Activated CD8-positive, alpha-beta memory T cell treated with anti-CD3 and anti-CD28 coated beads, Interleukin-2, amount 50 U/mL, for 4 hours (primary cell): ENCODE data around the gene LAMP1.
"Not testable (repeated sequence)": the region's sequence is repeated elsewhere in the genome, so short reads cannot be mapped to it uniquely, and the experiment has no call there.

Source experiments
- DNase-seq: peaks from one replicate; pipeline ENCODE4 v3.0.0-alpha.2; 2020

LAMP1 gene, protein sequence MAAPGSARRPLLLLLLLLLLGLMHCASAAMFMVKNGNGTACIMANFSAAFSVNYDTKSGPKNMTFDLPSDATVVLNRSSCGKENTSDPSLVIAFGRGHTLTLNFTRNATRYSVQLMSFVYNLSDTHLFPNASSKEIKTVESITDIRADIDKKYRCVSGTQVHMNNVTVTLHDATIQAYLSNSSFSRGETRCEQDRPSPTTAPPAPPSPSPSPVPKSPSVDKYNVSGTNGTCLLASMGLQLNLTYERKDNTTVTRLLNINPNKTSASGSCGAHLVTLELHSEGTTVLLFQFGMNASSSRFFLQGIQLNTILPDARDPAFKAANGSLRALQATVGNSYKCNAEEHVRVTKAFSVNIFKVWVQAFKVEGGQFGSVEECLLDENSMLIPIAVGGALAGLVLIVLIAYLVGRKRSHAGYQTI

DNA sequence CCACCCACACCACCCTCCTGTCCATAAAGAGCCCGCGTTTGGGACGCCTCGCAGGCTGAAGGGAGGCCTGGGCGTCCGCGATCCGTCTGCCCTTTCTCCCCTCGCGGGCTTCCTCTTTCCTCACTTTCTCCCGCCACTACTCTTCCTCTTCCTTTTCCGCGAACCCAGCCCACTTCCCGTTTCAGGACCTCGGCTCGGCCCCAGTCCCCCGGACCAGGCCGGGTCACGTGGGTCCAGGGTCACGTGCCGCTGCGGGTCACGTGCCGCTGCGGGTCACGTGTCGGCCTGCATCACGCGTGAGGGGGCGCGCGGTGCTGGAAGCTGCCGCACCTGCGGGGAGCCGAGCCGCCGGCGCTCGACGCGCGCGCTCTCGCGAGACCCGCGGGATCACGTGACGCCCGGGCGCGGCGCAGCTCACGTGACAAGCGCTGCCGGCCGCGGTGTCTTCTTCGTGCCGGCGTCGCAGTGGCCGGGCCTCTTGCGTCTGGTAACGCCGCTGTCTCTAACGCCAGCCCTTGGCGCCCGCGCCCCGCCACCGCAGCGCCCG lies at the start of gene LAMP1:
LAMP1 (plus strand) TSS at position 417 of the 547 bp plus-strand sequence. CDS start 196 bp downstream, outside the sequence.
- DNase-seq, result peak; percentile 99

DNA sequence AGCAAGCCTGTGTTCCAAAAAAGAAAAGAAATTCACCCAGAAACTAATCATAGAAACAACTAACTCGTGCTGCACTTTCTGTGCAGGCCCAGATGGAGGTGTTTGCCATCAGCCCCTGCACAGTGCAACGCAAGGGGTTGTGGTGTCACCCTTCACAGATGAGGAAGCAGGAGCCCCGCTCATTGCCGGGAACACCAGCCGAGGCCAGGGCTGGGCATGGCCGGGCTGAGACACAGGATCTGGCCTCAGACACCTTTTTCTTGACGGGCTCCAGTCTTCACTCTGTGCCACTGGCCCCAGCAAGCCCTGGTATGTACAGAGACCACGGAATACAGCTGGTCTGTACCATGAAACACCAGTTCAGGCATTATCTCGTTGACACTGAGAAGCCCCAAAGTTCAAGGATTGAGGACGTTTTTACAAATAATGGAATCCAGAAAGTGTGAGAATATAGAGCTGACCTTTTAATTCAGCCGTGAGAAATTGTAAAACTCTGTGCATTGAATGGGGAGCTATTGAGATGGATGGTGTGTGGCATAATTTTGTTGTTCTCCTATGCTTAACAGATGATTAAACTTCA lies 44.4 kb upstream of the LAMP1 start:
- no peak for DNase-seq

DNA sequence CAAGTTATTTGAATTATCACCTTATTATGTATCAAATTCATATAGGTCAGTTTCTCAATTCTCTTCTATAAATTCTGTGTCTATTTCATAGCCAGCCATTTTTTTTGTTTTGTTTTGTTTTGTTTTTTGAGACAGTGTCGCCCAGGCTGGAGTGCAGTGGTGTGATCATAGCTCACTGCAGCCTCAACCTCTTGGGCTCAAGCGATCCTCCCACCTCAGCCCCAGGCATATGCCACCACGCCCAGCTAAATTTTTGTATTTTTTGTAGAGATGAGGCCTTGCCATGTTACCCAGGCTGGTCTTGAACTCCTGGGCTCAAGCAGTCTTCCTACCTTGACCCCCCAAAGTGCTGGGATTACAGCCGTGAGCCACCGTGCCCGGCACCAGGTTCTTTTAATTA lies 39.1 kb upstream of the LAMP1 start:
- DNase-seq, result not testable (repeated sequence)

DNA sequence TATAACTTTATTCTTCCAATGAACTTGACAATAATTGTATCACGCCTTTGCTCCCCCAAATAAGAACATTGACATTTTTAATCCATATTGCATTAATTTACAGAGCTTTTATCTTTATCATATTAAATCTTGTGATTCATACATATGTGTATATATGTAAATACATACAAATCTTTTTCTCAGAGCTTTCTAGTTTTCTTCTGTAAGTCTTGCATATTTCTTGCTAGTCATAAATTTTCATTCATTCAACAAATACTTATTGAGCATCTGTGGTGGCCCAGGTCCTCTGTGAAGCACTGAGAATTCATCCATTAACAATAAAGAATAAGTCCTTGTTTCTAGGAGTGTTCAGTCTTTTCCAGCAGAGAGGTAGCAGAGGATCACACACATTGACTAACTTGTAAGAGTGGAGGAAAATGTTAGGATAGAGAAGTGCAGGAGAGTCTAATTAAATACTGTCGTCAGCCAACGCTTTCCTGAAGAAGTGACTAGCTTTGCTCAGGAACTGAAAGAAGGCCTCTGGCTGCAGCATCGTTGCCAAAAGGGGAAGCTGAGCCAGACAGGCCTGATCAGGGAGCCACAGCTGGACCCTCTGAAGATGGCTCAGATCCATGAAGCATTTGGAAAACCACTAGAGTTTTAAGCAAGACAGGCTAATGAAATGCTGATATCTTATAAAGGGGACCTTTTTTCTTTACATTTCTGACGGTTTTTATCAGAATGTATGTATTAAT lies 38.6 kb upstream of the LAMP1 start:
- DNase-seq, result no peak

DNA sequence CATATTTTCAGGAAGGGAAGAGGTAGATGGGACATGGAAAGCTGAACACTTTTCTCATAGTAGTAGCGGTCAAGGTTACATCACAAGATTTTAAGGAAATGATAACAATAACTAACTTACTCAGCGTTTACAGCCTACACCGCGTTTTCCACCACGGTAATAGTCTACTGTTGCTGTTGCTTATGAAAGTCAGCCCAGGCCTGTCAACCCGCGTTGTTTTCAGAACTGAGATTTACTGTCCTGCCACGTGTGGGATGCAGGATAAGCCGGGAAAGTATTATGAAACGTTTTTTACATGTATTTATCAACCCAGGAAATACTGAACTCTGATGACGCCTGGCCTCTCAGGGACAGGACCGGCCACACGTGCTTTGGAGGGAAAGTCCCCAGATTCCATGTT lies 36.0 kb upstream of the LAMP1 start:
- no peak for DNase-seq

DNA sequence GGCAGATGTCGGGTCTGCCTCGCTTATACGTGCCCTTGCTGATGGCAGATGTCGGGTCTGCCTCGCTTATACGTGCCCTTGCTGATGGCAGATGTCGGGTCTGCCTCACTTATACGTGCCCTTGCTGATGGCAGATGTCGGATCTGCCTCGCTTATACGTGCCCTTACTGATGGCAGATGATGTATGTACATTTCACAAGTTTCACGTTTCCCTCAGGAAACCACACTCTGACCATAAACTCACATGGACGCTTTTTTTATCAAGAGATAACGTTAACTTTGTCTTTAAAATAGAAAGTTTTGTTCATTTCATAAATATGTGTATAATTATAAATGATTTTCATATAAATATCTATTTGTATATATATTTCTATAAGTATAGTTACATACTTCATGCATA lies 34.0 kb upstream of the LAMP1 start:
- DNase-seq, result not testable (repeated sequence)

DNA sequence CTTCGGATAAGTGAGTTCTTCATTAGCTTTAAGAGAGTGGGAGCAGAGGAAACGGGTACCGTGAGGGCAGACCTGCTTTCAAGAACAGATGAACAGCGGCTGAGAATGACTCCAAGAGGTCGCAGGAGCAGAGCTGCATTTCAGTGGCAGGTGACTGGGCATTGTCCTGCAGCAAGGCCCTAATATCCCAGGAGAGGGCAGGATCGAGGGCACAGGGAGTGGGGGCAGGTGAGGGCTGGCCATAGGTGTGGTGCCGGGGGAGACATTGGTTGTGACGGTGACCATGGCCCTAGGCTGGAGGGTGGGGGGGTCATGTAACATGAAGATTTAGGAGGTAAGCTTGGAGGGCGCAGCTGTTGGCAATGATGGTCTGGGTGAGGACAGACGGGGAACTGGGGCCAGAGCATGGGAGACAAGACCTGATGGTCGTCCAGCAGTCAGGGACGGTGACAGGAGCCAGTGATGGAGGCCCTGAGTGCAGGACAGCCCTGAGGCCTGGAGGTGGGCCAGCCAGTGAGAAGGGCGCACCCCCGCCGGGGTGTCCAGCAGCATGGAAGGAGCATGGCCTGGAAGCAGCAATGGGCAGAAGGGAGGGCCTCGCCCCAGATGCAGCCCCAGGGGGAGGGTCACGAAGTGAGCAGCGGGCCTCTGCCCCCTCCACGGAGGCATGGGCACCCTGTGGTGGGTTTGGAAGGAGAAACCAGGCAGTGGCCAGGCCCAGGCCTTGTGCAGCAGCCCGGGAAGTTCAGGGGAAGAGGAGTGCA lies 29.2 kb upstream of the LAMP1 start:
- DNase-seq, result no peak

DNA sequence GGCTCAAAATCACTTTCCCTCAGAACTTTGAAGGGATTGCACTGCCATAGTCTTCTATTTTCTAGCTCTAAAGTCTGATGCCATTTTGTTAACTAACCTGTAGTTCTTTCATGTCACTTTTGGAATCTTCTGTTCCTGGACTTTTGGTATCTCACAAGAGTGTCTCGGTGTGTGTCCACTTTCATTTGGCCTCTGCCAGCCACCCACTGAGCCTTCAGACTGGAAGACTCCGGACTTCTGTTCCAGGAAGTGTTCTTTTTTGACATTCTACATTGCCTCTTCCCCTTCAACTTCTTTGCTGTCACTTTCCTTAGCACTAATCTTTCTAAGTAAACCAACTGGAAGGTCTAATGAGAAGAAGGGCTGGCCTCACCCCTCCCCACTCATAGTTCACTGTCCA lies 25.0 kb upstream of the LAMP1 start:
- no peak for DNase-seq

DNA sequence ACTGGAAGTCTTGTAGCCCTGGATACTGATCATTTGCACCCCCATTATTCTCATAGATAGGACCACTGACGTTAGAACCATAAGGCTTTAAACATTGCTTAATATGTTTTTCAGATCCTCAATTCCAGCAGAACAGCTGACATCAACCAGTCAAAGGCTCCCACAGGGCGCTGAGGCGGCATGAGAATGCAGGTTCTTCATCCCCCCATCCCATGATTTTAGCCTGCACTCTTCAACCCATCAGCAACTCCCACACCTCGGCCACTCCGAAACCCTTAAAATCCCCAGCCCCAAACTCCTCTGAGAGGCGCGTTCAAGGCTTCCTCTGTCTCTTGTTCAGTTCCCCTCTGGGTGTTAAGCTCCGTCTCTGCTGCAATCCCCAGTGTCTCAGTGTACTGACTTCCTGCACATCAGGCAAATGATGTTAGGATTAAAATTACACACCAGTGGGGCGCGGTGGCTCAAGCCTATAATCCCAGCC lies 24.3 kb upstream of the LAMP1 start:
- no peak for DNase-seq

DNA sequence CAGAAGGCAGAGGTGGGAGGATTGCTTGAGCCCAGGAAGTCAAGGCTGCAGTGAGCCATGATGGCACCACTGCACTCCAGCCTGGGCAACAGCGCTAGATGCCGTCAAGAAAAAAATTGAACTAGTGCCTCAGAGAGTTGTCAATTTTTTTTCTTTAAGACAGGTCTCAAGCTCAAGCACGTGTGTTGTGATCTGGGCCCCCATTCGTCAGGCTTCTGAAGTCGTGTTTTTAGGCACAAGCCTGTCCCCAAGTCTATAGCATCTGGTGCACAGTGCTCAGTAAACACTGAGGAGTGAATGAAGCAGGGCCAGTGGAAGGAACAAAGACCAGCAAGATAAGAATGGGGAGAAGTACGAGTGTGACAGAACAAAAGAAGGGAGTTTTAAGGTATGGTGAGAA lies 23.7 kb upstream of the LAMP1 start:
- DNase-seq, result no peak

DNA sequence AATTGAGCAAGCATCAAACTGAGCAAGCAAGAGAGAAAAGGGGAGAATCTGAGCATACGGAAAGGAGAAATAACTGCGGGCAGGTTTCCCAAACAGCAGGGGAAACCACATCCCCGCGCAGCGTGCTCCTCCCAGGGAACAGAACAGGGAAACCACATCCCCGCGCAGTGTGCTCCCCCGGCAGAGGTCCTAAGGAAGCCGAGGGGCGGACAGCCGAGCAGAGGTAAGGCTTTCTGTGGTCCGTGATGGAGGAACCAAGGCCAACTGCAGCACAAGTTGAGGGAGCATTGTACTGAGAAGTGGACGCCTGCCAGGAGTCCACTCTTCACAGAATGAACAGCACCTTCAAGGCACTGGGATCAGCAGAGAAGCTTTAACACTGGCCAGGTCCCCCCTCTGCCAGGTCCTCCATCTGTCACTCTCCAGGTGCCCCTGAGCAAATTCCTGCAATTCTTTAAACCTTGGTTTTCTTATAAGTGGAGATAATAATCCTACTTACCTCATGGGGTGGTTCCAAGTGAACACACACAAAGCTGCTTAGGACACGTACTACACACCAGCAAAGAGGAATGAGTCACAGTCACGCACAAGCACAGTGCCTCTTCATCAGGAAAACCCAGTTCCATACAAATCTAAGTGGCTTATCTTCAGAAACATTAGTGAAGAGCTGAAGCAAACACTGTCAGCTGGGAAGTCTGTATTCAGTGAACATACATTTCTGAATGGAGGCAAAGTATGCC lies 23.0 kb upstream of the LAMP1 start:
- no peak for DNase-seq

DNA sequence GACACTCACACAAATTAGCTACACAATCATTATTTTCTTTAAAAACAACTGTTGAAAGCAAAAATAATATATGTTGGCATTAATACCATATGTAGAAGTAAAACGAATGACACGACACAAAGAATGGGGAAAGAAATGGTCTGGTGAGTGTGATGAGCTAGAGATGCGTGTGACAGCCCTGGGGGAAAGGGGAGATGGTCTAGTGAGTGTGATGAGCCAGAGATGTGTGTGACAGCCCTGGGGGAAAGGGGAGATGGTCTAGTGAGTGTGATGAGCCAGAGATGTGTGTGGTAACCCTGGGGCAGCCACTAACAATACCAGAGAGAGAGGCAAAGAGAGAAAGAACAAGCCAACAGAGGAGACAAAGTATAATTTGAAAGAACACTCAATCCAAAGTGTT lies 22.3 kb upstream of the LAMP1 start:
- DNase-seq, result no peak

DNA sequence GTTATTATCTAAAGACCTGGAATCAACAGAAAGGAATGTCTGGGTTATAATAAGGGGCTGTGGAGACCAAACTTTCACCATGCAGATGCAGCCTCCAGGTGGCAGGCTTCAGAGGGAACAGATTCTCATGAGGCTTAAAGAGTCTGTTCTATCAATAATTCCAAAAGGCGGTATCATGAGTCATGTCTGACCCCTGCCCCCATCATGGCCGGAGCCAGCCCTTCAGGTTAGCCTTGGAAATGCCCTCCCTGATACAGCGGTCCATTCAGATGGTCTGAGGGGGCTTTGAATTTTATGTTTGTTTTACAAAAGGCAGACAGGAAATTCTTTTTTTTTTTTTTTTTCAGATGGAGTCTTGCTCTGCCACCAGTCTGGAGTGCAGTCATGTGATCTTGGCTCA lies 21.7 kb upstream of the LAMP1 start:
- DNase-seq, result peak; percentile 43

DNA sequence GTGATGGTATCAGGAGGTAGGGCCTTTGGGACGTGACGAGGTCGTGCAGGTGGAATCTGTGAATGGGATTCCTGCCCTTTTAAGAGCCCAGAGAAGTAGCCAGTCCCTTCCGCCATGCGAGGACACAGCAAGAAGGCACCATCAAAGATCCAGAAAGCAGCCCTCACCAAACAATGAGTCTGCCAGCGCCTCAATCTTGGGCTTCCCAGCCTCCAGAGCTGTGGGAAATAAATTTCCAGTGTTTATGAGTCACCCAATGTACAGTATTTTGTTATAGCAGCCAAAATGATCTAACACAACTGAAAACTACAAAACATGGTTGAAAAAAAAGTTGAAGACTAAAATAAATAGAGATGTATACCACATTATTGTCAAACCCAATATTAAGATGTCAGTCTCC lies 16.9 kb upstream of the LAMP1 start:
- DNase-seq, result no peak

DNA sequence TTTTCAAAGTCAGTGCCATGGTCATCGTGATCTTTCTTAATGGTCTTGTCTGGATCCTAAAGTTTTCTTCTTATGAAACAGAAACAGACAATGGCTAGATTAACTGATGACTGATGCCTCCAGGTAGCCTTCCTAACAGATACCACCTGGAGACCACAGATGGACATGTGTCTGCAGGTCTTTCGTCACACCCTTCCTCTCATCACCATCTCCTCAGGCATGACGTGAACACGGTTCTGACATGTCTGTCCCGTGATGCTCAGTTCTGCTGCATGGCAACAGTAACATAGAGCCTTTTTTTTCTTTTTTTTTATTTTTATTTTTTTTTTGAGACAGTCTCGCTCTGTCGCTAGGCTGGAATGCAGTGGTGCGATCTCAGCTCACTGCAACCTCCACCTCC lies 13.1 kb upstream of the LAMP1 start:
- DNase-seq, result no peak

DNA sequence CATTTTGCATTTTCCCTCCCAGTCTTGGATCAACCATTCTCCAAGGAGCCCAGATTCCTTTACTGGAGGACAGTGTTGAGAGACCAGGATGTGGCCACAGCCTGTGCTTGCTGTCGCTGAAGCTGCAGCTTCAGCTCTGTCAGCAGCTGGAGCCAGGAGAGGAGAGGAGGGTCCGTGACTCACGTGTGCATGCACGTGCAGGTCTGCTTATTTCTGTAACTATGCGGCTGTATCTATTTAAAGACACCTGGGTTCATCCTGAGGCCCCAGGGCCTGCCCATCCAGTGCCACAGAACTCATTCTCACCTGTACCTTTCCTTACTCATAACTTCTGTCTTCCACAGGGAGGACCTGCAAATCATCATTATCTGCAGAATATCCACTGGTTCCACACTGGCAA lies 8.2 kb upstream of the LAMP1 start:
- no peak for DNase-seq

DNA sequence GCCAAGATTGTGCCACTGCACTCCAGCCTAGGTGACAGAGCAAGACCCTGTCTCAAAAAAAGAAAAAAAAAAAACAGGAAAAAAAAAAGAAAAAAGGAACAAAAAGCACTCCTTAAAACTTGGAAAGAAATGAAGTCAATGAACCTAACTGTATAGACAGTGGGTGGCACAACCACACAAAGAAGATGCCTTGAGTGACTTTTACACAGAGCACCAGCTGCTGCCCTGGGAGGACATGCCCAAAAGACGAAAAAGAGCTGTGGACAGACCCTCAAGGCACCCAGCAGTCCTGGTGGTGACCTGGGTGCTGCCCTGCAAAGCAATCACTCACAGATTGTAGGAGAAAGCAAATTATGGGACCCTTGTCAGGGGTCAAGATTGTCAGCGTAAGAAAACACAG lies 5.9 kb upstream of the LAMP1 start:
- DNase-seq, result no peak

DNA sequence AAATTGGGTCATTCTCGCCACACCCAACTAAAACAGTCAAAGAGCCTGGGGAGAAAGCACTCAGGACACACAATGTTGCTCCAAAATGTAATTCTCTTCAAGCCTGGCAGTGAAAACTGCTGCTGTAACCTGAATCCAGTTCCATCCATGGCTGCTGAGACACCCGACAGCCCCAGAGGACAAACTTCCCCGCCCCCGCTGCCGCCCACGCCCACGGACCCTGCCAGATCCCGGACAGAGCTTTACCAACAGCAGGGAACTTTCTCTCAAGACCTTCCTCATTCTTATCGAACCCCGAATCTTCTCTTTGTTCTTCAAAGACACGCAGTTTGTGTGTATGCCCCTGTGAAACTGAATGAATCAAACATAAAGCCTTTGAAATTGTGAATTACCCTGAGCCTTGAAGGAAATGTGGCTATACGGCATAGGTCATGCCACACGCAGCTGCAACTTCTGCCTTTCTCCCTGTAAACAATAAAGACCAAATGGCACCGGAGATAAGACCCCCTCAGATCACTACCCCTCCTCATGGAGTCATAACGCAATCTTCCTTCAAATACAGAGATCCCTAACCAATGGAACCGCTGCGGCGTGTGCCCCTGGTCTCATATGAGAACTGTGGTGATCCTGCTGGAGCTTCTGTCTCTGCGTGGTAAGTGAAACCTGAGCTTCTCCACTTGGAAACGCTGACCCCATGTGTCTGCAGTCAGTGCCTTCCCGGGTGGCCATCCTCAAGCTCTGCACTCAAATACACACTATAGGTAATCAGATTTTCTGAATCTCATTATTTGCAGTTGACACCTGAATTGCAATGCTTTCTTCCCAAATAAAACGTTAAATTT lies 4.8 kb upstream of the LAMP1 start:
- peak; percentile 19 for DNase-seq

DNA sequence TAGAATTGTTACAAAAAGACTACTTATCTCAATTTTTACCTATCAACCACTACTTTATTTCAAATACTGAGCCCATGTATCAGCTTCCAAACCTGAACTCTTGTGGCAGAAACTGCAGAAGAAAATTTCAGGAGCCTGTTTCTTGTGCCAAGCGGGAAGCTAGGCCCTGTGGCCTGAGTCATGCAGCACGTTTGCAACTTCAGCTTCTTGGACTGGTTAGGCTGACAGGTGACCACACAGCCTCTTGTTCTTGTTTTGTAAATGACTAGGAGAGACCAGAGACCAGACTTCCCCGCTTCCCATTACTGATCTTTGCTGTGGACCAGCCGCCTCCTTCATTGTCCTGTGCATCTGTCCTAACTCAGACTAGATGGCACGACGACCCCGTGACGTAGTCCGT lies 3.4 kb upstream of the LAMP1 start:
- DNase-seq, result no peak

DNA sequence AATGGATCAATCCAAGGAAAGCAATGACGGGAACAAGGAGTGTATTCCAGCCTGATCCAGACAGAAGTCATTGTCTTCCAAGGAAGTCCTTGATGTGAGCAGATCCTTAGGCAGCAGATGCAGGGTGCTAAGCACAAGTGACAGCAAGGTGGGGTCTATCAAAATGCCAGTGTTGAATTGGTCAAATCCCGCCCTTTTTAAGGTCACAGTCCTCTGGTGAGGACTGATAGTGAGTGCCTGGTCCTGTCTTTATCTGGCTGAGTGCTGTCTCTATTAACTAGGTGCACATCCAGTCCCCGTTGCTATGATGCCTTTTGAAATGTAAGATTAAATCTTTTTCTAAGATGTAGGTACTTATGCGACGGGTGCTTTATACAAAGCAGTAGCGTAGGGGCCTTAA lies 1.3 kb upstream of the LAMP1 start:
- no peak for DNase-seq
